Gastrocnemius medialis (tissue), 4 donors: Measurements from ENCODE around the gene DUSP22. TPM values are rescaled to one million over a fixed set of nuclear protein-coding genes. Genes with fewer than 3 reads are reported as not detected.

ENCODE experiments used
- ATAC-seq, 2 donors: fragments of 150-250 bp; one replicate each; pipeline ENCODE4 v1.9.1; 2016
- DNase-seq, 2 donors: peaks; one replicate each; pipeline ENCODE4 v3.0.0-alpha.2; 2019
- H3K27ac ChIP-seq, 4 donors: fragments of 200-600 bp; sonication (generic); 1 replicate in 1 of 4; 2 replicates in 3 of 4; pipeline ENCODE4 v1.5.1; 2016 to 2018; ENCODE audit warnings: mild to moderate bottlenecking in 2 of 4, moderate library complexity in 1 of 4
- H3K27me3 ChIP-seq, 3 donors: fragments of 200-600 bp; sonication (generic) in 2 of 3; 1 replicate in 1 of 3; 2 replicates in 2 of 3; pipeline versions ENCODE4 v1.5.1 to v1.6.0; 2016 to 2019; ENCODE audit warnings: mild to moderate bottlenecking in 1 of 3, moderate library complexity in 1 of 3
- H3K36me3 ChIP-seq, 2 donors: fragments of 200-600 bp; sonication (generic) in 1 of 2; one replicate each; pipeline ENCODE4 v1.5.1; 2017 to 2018
- H3K4me1 ChIP-seq, 2 donors: fragments of 200-600 bp; sonication (generic) in 1 of 2; one replicate each; pipeline ENCODE4 v1.5.1; 2016 to 2017; ENCODE audit warnings: mild to moderate bottlenecking in 2 of 2
- H3K4me3 ChIP-seq, 4 donors: fragments of 200-600 bp; sonication (generic) in 3 of 4; 1 replicate in 1 of 4; 2 replicates in 3 of 4; pipeline ENCODE4 v1.5.1; 2016 to 2019; ENCODE audit warnings: mild to moderate bottlenecking in 2 of 4
- H3K9me3 ChIP-seq, 3 donors: fragments of 200-600 bp; sonication (generic) in 2 of 3; 1 replicate in 1 of 3; 2 replicates in 2 of 3; pipeline ENCODE4 v1.5.1; 2016 to 2019
- CTCF ChIP-seq, 5 experiments: fragments of 450-650 bp in 3 of 5; fragments of 200-600 bp in 2 of 5; sonication (generic) in 2 of 5; IDR thresholded peaks in 4 of 5; conservative IDR thresholded peaks in 1 of 5; 1 replicate in 4 of 5; 2 replicates in 1 of 5; pipeline ENCODE4 v1.5.1; 2016 to 2019; ENCODE audit warnings: antibody characterized with exemption in 5 of 5, mild to moderate bottlenecking in 3 of 5, moderate library complexity in 3 of 5
- POLR2A ChIP-seq, 2 donors: fragments of 450-650 bp; IDR thresholded peaks; one replicate each; pipeline ENCODE4 v1.6.1; 2017; ENCODE audit warnings: antibody characterized with exemption in 2 of 2, mild to moderate bottlenecking in 2 of 2, moderate library complexity in 2 of 2
- in situ Hi-C, 4 donors: fragments of 200-750 bp; cut with MboI; loops; one replicate each; pipeline versions ENCODE4 v1.15.0 to v1.8.0; 2017; ENCODE audit warnings: low sequenced_read_pairs in 4 of 4
- intact Hi-C: fragments of 100-400 bp; cut with DNase I; formaldehyde crosslinking; loops from one replicate; pipeline ENCODE4 v1.15.1; 2023; ENCODE audit warnings: low total_unique reads
- total RNA-seq, 4 donors: library from RNA; depleted of rRNA; stranded (reverse); fragments of >200 nt; gene quantifications; one replicate each; pipeline versions ENCODE4 v1.1.0 to v1.2.3, GENCODE V29; 2016

Gene DUSP22
- total RNA-seq, 4 donors from 2014 or later, result 53.4 to 70.7 (median 61.3) TPM

GRCh38 chr6:385614-386013 is 93.3 kb downstream of the DUSP22 start:
- in situ Hi-C loops, result no loop called here
- H3K27ac ChIP-seq, result no peak overlapping the region
- ATAC-seq, result no peak
- H3K27me3 ChIP-seq, result peaks cover 34 to 52% (median 40%) of the 10 kb centered on the region in 3 donors
- no peak overlapping the region for H3K4me3 ChIP-seq
- H3K9me3 ChIP-seq, result no peaks in the 10 kb centered on the region
- TF ChIP-seq CTCF (IDR thresholded peaks at IDR 0.05 in 4 of 5, conservative IDR thresholded peaks at IDR 0.05 in 1 of 5) (no peak), POLR2A (IDR thresholded peaks at IDR 0.05) (no peak)
- H3K4me1 ChIP-seq, result no peaks in the 10 kb centered on the region
- H3K36me3 ChIP-seq, result no peaks in the 10 kb centered on the region
- no peak for DNase-seq
- intact Hi-C loops, result no loop called here

- no peak for DNase-seq
- TF ChIP-seq CTCF (IDR thresholded peaks at IDR 0.05 in 4 of 5, conservative IDR thresholded peaks at IDR 0.05 in 1 of 5) (no peak), POLR2A (IDR thresholded peaks at IDR 0.05) (no peak)
- H3K4me1 ChIP-seq, result peaks cover 0 to 6% of the 10 kb centered on the region in 2 donors
- H3K36me3 ChIP-seq, result no peaks in the 10 kb centered on the region
- in situ Hi-C loops, result no loop called here
- peaks cover 44 to 56% (median 51%) of the 10 kb centered on the region in 3 donors for H3K27me3 ChIP-seq
- H3K4me3 ChIP-seq, result no peak overlapping the region
- ATAC-seq, result no peak
- no peaks in the 10 kb centered on the region for H3K9me3 ChIP-seq
- no peak overlapping the region for H3K27ac ChIP-seq
- intact Hi-C loops, result no loop called here
Observed at GRCh38 chr6:386688-387266, 94.5 kb downstream of the DUSP22 start.

GRCh38 chr6:387293-387741 is 95.0 kb downstream of the DUSP22 start:
- H3K9me3 ChIP-seq, result no peaks in the 10 kb centered on the region
- no peak overlapping the region for H3K4me3 ChIP-seq
- no peaks in the 10 kb centered on the region for H3K36me3 ChIP-seq
- no peak overlapping the region for H3K27ac ChIP-seq
- in situ Hi-C loops (no loop called here), intact Hi-C loops (no loop called here)
- DNase-seq, result no peak
- H3K27me3 ChIP-seq, result peaks cover 50 to 61% (median 56%) of the 10 kb centered on the region in 3 donors
- no peak for ATAC-seq
- no peak for TF ChIP-seq CTCF (IDR thresholded peaks at IDR 0.05 in 4 of 5, conservative IDR thresholded peaks at IDR 0.05 in 1 of 5)
- no peak for TF ChIP-seq POLR2A (IDR thresholded peaks at IDR 0.05)
- peaks cover 2 to 12% of the 10 kb centered on the region in 2 donors for H3K4me1 ChIP-seq

- no peak for DNase-seq
Observed at GRCh38 chr6:388202-388903, 96.1 kb downstream of the DUSP22 start.

More at GRCh38 chr6:388202-388903, 96.1 kb downstream of the DUSP22 start:
- no peak overlapping the region for H3K4me3 ChIP-seq
- intact Hi-C loops, result no loop called here
- H3K9me3 ChIP-seq, result no peaks in the 10 kb centered on the region
- peaks cover 55 to 68% (median 65%) of the 10 kb centered on the region in 3 donors for H3K27me3 ChIP-seq
- H3K4me1 ChIP-seq, result peaks cover 5 to 20% of the 10 kb centered on the region in 2 donors
- ATAC-seq, result no peak
- no peak for TF ChIP-seq POLR2A (IDR thresholded peaks at IDR 0.05)
- TF ChIP-seq CTCF (IDR thresholded peaks at IDR 0.05 in 4 of 5, conservative IDR thresholded peaks at IDR 0.05 in 1 of 5), result no peak
- in situ Hi-C loops, result no loop called here
- H3K36me3 ChIP-seq, result no peaks in the 10 kb centered on the region
- no peak overlapping the region for H3K27ac ChIP-seq
